HG03045 (cell line): ENCODE data around the gene MNT.

ENCODE experiments used
- ATAC-seq: cut with Tn5 transposase; IDR thresholded peaks from one replicate; pipeline ENCODE4 v1.9.1; 2021; ENCODE audit warnings: mild to moderate bottlenecking, moderate library complexity; ENCODE audit not compliant: unreplicated experiment

Gene MNT

DNA sequence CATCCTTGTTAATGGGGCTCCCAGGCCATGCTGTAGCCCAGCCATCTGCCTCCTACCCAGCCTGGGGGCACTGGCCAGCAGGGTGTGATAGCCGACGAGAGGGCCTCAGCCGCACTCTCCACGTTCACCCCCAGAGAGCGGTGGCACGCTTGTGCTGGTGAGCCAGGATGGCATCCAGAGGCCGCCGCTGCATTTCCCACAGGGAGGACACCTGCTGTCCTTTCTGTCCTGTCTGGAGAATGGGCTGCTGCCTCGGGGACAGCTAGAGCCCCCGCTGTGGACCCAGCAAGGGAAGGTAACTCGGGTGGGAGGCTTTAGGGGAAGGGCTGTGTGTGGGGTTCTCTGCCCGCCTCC, 36.1 kb downstream of the MNT start:
- ATAC-seq: no peak

DNA sequence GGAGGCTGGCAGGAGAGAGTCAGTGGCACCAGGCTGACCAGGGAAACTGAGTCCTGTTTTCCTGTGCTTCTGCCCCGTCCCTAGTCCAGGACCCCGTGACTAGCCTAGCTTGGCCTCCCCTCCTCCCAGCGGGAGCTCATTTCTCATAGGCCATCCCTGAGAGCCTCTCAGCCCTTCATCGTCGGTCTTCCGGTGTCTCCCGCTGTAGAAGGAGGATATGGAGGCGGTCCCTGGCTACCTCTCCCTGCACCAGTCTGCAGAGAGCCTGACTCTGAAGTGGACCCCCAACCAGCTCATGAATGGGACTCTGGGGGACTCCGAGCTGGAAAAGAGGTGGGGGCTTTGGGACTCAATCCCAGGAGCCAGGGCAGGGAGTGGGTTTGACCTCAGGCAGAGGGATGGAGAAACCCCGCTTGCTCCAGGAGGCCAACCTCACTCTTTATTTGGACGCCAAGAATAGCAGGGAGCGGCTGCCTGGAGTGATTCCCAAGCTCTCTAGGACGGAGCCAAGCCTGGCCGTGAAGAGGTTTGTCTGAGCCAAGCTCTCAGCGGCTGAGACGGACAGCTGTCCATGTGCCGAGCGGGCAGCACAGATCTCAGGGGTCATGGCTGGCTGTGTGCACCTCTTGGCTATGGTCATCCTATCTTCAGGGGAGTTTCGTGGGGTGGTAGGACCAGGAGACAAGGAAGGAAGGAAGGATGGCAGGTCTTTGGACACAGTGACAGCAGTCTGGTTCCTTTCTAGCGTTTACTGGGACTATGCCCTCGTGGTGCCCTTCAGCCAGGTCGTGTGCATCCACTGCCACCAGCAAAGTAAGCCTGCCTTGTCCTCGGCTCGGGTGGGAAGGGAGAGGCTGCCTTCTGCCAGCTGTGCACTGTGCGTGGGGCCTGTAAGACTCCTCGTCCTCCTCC, 36.8 kb downstream of the MNT start:
- no peak for ATAC-seq

DNA sequence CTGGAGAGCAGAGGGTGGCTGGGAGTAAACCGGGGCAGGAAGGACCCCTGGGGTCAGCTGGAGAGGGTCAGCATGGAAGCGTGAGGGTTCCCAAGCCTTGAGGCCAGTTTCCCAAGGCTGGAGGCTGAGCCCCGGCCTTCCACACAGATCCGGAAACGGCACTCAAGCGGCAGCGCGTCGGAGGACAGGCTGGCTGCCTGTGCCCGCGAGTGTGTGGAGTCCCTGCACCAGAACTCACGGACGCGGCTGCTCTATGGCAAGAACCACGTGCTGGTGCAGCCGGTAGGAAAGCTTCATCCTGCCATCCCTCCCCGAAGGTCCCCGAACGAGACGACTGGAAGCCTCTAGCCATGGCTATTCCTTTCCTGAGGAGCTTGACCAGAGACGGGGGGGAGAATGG, 37.5 kb downstream of the MNT start:
- ATAC-seq: no peak

DNA sequence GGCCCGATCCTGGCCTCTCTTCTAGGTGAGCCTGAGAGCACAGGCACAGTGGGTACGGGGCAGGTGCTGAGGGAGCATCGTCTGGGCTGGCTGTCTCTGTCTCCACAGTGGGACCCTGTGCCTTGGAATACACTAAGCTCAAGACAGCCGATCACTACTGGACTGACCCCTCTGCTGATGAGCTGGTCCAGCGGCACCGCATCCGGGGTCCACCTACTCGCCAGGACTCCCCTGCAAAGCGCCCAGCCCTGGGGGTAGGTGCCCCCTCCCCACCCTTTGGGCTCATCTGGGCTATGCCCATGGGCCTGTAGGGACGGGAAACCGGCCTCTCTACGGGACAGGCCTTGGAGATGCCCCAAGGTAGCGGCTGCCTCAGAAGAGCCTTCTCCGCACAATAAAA, 38.0 kb downstream of the MNT start:
- no peak for ATAC-seq

DNA sequence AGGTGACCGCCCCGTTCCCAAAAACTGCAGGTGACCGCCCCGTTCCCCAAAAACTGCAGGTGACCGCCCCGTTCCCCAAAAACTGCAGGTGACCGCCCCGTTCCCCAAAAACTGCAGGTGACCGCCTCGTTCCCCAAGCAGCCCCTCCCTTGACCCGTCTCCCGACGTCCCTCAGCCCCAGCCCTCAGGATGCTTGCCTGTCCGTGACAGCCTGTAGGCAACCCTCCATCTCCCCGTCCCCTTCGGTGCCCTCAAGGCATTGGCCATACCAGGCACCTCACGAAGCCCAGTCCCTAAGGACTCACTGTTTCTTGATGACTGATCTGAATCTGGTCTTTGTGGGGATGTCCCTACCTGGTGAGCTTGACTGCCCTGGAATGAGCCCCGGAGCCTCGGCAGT, 38.4 kb downstream of the MNT start:
- no peak for ATAC-seq

DNA sequence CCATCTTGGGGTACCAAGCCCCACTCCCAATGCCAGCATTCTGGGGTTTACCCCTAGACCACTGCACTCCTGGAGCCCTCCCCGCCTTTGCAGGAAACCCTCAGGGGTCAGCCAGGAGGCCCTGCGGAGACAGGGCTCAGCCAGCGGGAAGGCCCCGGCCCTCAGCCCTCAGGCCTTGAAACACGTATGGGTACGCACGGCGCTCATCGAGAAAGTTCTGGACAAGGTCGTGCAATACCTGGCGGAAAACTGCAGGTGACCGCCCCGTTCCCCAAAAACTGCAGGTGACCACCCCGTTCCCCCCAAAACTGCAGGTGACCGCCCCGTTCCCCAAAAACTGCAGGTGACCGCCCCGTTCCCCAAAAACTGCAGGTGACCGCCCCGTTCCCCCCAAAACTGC, 38.8 kb downstream of the MNT start:
- no peak for ATAC-seq

DNA sequence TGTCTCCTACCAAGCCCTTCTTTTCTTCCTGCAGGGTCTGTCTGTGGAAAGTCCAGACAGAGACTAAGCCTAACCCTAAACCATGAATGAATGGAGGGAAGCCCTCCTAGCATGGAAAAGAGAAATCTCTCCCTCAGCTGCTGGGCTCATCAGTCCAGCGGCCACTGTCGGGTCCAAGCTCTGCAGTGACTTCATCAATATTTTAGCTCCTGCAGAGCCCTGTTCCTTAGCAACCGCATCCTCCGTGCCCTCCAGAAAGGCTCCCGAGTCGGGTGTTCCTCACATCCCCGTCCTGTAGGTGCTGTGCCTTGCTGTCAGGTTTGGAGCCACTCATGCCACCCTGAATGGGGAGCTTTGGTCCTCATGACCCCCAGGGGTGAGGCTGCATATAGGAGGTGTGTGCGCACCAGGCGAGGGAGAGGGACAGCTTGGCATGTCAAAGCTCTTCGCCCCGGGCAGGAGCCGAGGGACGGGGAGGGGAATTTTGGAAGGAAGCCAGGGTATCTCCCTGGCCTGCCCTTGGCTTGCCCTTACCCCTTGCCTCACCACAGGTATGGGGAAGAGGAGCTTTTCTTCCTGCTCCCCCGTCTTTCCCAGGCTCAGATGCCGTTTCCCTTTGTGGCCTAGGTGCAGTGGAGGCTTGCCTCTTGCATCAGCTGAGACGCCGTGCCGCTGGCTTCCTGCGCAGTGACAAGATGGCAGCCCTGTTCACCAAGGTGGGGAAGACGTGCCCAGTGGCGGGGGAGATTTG, 39.7 kb downstream of the MNT start:
- ATAC-seq: no peak

DNA sequence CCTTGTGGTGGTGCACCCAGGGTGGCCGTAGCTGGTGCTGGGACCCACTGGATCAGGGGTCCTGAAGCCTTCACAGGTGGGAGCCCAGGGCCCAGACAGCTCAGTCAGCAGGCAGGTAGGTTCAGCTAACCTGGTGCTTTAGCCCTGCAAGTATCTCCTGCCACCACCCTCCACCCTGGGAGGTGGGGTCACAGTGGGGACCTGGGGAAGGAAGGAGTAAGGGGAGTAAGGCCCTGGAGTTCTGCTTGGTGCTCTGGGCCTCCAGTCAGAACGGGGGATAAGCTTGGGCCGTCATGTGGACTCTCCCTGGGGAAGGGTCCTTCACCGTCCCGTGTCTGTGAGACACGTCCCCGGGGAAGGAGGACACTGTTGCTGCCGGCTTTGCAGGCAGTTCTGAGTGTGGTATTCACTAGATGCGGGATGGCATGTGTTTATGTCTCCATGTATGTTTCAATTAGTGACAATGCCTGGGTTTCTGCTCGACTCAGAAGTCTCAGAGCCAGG, 42.9 kb downstream of the MNT start:
- no peak for ATAC-seq

DNA sequence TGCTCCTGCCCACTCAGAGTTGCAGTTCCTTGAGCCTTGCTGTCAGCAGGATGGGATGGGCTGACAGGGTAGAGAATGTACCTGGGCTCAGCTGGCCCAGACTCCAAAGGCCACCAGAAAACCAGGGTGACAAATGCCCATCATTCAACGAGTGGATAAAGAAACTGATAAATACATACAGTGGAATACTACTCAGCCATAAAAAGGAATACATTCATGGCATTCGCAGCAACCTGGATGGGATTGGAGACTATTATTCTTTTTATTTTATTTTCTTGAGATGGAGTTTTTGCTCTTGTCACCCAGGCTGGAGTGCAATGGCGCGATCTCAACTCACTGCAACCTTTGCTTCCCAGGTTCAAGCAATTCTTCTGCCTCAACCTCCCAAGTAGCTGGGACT, 43.6 kb downstream of the MNT start:
- no peak for ATAC-seq

DNA sequence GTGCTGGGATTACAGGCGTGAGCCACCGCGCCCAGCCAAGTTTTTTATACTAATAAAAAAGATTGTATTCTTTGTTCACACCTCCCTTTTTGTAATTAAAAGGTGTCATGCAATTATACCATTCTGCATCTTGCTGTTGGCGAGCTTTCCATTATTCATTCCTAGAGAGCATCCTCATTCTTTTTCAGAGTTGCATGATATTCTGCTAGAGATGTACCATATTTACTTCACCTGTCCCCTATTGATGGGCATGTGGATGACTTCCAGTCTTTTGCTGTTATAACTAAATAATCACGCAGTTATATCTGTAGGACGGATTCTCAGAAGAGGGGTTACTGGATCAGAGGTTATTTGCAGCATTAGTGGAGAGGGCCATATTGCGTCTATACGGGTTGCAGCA, 46.5 kb downstream of the MNT start:
- ATAC-seq: no peak

DNA sequence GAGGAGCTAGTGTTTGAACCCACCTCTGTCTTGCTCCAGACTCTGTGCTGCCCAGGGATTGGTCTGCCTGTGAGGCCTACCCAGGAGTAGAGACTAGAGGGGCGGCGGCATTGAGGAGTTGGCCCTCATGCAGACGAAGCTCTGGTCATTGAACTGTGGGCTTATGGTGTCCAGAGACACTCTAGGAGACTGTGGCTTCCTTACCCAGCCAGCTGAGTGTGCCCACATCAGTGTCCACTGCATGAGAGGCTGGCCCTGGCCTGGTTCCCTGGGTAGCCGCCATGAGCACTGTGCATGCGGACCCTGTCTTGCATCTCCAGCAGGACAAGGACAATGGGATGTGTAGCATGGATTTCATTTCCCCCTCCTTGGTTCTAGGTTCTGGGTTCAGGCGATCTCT, 49.6 kb downstream of the MNT start:
- no peak for ATAC-seq

DNA sequence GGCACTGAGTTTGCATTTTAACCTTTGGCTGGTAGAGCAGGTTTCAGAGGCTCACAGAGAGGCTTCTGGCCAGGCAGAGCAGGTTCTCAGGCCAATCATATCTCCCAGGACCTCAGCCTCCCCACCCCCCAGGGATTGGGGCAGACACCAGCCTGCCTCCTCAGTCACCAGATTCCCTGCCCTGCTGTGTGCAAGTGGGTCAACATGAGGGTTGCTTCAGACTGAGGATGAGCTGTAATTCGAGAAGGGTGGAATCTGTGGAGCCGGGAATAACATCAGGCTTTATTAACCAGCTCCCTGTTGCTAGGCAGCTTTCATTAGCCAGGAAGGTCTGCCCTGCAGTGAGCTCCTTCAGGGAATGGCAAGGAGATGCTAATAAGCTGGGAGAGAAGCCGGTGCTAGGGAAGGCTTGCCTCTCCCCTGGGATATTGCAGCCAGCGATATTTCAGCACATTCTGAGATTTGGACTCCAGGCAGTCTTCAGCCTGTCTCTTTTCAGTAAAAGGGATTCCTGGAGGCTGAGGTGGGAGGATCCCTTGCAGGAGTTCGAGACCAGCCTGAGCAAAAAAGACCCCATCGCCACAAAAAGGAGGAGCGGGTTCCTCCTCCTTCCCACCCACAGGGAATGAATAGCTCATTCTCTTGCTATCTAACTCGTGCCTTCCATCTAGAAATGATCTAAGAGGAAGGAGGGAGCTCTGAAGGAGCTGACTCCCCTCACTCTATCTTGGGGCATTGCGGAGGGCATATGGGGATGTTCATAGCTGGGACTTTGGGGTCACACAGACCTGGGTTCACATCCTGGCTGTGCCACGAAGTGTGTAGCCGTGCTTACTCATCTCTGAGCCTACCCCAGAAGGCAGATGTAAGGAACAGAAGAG, 52.8 kb downstream of the MNT start:
- ATAC-seq: no peak

DNA sequence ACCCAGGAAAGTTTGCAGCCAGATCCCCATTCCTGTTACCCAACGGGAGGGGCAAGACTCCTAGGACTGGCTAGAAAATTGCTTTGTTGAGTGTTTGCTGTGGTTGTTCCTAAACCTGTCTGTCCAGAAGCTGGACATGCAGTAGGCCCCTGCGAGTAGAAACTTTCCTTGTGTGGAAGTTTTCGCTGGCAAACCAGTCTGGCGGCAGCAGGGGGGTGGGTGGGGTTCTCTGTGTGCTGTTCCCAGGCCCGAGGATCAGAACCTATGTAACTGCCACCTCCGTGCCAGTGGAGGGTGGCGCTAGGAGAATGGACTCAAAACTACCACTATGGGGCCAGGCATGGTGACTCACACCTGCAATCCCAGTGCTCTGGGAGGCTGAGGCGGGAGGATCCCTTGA, 54.4 kb downstream of the MNT start:
- no peak for ATAC-seq

DNA sequence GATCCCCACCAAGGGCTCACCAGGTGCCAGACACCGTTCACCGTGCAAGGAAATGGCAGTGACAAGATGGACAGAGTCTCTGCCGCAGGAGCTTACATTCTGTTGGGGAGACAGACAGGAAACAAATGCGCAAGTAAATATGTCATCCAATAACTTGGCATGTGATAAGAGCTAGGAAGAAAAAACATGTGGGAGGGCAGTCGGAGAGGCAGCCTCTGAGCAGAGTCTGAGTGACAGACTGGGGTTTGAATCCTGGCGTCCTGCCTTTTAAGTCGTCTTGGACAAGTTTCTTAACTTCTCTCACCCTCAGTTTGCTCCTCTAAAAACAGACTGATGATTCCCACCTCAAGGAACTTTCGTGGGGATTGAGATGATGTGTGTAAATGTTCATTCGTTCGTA, 56.3 kb downstream of the MNT start:
- no peak for ATAC-seq

DNA sequence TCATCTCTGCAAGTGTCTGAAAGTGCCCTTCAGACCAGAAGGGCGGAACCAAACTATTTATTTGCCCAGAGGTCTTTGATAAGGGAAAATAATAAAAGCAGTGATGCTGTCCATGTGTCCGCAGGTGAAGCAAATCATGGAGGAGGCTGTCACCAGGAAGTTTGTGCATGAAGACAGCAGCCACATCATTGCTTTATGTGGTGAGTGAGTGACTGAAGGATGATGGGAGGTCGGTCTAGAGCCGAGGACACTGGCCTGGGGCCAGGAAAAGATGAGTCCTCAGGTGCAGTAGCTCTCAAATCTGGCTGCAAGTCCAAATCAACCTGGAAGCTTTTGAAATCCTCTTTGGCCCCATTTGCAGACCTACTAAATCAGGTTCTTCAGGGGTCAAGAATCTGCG, 57.4 kb downstream of the MNT start:
- ATAC-seq: no peak

DNA sequence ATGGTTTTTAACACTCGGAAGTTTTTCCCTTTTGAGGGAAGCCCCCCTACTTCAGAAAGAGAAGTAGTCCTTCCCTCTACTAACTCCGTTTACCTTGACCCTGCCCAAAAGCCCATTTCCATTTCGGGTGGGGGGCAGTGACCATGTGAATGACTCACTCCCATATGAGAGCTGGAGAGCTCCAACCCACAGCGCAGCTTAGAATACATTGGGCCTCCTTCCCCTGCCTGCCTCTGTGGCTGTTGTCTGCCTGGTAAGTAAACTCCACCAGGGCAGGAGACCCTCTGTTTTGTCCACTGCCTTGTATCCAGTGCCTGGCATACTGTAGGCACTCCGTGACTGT, 62.6 kb downstream of the MNT start:
- no peak for ATAC-seq

DNA sequence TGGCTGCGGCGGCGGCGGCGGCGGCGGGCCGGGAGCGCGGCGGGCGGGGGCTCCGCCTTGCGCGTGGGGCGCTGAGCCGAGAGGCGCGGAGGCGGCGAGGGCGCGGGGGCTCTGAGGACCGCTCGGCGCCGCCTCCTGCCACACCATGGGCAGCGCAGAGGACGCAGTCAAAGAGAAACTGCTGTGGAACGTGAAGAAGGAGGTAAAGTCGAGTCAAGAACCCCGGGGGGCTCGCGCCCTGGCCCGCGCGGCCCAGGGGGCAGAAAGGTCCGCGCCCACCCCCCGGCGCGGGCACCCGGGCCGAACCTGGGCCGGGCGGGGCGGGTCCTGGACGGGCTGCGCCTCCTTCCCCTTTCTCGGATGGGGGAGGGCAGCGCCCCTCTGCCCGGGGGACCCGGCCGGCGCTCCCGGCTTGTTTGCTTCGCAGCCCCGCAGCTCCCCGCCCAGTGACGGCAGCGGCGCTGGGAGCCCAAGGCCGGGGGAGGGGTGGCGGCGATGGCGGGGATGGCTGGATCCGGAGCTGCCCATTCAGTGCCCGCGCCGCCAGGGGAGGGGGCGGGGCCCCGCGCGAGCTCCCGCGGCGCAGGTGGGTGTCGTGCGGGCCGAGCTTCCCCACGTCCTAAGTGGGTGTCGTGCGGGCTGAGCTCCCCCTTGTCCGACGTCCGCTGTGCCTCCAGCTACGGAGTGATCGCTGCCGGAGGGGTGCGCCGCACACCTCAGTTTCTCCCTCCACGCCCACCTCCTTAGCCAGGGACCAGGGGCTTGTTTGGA, 63.1 kb downstream of the MNT start:
- peak; percentile 13 for ATAC-seq

DNA sequence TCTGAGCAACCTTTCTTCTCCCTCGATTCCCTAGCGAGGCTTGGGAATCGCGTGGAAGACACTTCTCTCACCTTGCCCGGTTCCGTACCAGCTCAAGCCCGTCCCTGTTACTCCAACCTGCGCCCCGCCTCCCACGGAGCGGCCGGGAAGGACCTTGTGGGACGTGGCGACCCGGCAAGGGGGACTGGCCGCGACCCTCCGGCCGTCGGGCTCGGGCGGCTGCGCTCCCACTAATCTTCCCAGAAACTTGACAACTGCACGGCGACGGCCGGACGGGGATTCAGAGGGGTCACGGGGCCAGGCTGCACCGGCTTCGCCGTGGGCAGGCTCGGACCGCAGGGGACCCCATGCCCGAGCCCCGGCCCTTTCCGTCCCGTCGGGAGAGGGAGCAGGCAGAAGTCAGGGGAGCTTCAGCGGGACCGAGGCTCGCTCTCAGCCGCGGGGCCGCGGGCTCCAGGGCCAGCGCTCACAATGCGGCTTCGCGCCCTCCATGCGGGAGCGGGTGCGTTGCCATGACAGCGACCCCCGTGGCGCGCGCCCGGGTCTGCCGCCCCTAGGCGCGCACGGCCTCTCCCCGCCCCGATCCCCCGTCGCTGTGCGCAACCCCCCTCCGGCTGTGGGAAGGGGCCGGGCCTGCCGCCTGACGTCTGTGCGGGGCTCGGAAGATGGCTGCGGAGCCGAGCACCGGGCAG, 63.9 kb downstream of the MNT start, which contains the start of gene SGSM2:
TSS of gene SGSM2 (plus strand) at position 650 of the 692 bp plus-strand sequence. CDS start 188 bp downstream, outside the sequence.
- ATAC-seq: peak; percentile 33

DNA sequence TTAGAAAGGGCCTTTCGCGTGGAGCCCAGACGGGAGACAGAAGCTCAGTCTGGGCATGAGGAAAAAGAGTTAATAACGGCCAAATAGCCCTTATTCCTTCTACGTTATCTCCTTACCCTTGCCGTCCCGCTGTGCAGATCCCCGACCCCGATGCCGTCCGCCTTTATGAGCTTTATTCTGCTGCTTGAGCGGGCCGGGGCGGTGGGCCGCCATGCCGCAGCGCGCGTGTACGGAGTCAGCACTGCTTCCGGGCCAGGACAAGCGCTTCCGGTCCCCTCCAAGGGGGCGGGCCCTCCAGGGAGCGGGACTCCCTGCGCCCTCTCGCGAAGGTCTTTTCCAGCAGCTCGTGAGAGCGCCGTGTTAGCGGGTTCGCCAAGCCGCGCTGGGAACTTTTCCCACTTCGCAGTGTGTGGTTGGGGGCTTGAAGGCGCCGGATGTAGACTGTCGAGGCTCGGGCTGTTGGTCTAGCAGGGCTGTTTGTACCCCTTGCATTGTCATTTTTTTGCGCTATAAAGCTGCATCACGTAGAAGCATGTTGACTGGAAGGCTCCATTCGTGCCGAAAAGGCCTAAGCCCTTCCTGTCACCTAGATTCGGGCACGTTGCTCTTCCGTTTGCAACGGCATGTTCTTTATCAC, 64.5 kb downstream of the MNT start, which contains the start of gene TSR1:
TSS of gene TSR1 (minus strand) at position 243 of the 637 bp plus-strand sequence. CDS start at position 213, 30 bp downstream.
- peak; percentile 84 for ATAC-seq
